Stimulated activated CD4-positive, alpha-beta T cell treated with anti-CD3 and anti-CD28 coated beads, Interleukin-12 subunit alpha, Interleukin-12 subunit beta, amount 100 ng/mL, for 24 hours (primary cell): Measurements from ENCODE around the gene PNPLA6.
A peak's percentile ranks its signal among the peaks of the same experiment; 100 is the strongest.
"Not testable (repeated sequence)": the region's sequence is repeated elsewhere in the genome, so short reads cannot be mapped to it uniquely, and the experiment has no call there.

ENCODE experiments used
- DNase-seq, 2 experiments: peaks; one replicate each; pipeline ENCODE4 v3.0.0-alpha.2; 2020; ENCODE audit warnings: low read depth in 2 of 2

The PNPLA6 gene

GRCh38 chr19:7554990-7555864 is 19.7 kb downstream of the PNPLA6 start:
- peak in 1 of 2 experiments; percentile 12 for DNase-seq

DNA sequence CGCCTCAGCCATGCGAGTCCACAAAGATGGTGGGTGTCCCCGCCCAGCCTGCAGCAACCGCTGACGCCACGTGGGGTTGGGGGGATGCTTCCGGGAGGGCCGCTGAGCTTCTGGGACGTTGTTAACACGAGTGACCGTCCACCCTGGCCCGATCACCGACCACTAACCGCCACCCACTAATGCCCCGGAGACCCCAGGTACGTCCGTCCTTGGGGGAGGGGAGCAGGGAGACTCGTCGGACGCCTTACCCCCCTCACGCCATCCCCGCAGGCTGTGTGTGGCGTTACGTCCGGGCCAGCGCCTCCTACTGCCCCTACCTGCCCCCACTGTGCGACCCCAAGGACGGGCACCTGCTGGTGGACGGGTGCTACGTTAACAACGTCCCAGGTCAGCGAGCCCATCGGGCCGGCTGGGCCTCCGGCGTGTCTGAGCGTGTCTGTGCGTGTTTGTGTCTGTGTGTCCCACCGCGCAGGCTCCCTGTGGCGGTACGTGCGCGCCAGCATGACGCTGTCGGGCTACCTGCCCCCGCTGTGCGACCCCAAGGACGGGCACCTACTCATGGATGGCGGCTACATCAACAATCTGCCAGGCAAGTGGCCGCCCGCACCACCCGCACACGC is 21.3 kb downstream of the PNPLA6 start:
- DNase-seq: no peak

GRCh38 chr19:7558667-7559066 is 23.1 kb downstream of the PNPLA6 start:
- no peak for DNase-seq

DNA sequence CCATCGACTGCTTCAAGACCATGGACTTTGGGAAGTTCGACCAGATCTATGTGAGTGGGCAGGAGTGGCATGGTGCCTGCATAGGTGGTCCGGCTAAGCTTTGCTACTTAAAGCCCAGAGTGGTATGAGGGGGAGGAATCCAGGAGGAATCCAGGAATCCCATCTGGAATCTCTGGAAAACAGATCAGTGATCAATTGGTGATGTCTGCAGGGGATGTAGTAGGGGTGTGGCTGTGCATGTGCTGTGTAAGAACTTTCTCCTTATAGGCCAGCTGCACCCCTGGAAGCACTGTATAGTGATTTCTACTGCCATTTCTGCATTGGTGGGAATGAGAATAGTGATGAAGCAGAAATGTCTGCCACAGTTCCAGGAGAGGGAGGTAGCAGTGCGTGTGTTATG is 23.6 kb downstream of the PNPLA6 start:
- no peak for DNase-seq

DNA sequence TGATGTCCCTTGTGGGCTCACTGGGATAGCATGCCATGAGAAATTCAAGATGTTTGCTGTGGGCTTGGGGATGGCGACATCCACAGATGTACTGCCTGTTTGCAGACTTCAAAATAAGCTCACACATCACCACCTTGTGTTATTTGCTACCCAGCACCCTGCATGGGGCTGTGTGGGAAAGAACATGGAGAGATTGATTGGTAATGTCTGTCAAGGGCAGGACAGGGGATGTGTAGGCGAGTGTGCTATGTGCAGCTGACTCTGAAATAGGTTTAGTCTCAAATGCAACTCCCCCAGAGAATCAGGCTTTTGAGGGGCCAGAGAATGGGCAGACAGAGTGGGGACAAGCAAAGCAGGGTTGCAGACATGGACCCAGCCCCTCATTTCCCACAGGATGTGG is 24.7 kb downstream of the PNPLA6 start:
- DNase-seq: no peak

DNA sequence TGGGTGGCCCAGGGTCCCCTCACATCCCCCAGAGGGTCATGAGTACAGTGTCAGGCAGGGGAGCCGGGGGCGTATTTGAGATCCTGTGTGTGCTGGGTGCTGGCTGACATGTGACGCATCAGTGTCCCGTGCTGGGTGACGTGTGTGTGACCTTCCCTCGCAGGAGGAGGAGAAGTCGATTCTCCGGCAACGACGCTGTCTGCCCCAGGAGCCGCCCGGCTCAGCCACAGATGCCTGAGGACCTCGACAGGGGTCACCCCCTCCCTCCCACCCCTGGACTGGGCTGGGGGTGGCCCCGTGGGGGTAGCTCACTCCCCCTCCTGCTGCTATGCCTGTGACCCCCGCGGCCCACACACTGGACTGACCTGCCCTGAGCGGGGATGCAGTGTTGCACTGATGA is 25.8 kb downstream of the PNPLA6 start:
- DNase-seq: no peak

GRCh38 chr19:7562646-7563393 is 27.3 kb downstream of the PNPLA6 start:
- no peak for DNase-seq

GRCh38 chr19:7564866-7565265 is 29.3 kb downstream of the PNPLA6 start:
- no peak for DNase-seq

GRCh38 chr19:7565332-7565731 is 29.8 kb downstream of the PNPLA6 start:
- no peak for DNase-seq

DNA sequence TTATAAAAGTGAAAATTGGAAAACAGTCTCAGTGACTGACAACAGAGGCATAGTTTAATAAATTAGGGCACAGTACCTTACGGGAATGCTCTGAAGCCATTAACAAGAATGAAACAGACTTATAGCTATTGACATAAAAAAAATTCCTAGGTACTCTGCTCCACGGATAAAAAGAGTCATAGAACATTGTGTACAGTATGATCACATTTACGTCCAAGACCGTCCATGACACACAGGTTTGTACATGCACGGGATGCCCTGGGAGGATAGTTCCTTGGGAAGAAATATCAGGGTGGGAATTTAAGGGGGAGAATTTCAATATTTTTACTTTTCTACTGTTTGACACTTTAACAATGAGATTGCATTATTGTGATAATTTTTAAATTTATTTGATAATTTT is 35.2 kb downstream of the PNPLA6 start:
- no peak for DNase-seq

DNA sequence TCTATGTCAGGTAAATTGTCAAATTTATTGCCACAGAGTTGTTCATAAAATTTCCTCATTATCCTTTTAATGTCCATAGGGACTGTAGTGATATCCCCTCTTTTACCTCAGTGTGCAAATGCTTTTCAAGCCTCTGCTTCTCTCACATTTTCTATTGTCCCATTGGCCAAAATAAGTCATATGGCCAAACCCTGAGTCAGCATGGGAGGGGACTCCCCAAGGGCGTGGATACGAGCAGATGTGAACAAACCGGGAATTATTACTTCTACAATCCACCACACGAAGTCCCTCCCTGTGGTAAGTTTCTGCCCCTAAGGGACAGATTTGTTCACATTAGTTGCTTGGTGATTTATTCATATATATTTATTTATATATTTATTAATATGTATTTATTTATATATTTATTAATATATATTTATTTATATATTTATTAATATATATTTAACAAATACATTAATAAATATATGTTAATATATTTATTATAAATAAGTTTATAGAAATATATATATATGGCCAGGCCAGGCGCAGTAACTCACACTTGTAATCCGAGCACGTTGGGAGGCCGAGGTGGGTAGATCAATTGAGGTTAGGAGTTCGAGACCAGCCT is 40.0 kb downstream of the PNPLA6 start:
- no peak for DNase-seq

- DNase-seq: not testable (repeated sequence)
These were observed 41.9 kb downstream of the PNPLA6 start for GRCh38 chr19:7577422-7577821.

- no peak for DNase-seq
These were observed 42.6 kb downstream of the PNPLA6 start for GRCh38 chr19:7578127-7578526.

DNA sequence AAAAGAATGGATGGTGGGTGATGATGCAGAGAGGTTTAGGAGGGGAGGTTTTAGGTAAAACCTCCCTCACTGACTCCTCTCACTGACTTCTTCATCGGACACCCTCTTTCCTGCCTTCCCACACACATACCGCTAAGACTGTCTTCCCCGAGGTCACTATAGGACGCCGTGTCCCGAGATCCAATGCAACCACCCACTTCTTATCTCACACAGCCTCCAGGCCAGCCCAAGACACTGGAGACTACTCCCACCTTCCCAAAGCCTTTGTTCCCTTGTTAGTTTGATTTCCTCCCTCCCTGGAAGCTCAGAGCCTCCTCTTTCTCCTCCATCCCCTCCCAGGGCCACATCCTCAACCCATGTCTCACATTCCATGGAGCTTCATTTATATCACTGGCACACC is 43.7 kb downstream of the PNPLA6 start:
- DNase-seq: no peak

DNA sequence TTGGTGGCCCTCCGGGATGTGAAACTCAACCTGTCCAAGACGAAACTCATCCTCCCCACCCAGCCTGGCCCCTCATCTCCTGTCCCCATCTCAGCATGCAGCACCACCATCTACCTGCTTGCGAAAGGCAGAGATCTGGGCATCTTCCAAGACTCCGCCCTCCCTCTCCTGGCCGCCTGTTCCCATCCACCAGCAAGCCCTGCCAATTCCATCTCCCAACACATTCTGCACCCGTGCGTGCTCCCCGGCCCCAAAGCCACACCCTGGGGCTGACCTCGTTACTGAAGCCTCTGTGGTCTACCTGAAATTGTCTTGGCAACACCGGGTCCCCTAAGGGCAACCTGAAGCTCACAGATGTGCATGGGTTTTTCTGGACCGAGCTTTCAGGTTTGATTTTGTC is 46.9 kb downstream of the PNPLA6 start:
- no peak for DNase-seq

DNA sequence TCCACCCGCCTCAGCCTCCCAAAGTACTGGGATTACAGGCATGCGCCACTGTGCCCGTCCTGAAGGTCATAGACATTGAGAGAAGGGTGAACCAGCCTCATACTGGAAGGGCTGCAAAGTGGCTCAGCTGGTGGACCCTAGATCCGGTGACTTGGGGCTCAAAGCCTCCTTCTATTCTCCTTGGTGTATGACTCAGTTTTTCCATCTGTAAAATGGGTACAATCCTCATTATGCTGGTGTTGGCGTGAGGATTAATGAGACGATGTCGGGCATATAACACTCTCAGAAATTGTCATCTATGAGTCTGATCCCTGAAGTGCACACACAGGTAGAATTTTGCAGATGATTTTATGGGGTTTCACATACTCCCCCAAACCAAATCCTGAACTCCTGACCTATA is 54.3 kb downstream of the PNPLA6 start:
- DNase-seq: no peak

DNA sequence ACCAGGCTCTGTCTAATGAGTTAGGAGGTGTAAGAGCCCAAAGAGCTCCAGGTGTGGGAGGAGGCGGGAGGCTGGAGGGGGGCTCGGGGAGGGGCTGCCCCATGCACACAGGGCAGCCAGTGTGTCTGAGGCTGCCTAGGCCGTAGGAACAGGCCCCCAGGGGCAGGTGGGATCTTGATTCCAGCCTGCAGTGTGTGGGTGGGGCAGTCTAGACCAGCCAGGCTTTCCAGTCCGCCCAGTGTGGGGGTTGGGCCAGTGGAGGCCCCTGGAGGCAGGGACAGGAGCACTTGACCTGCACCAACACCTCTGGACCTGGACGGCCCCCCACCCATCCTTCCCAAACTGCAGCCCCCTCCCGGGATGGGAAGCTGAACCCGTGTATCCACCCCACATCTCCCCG is 54.7 kb downstream of the PNPLA6 start:
- no peak for DNase-seq

- DNase-seq: peak in 1 of 2 experiments; percentile 18
These were observed 60.1 kb downstream of the PNPLA6 start, which contains the start of gene CAMSAP3 for GRCh38 chr19:7595466-7596133. Gene CAMSAP3 (plus strand): TSS chr19:7595863. CDS start chr19:7596003, 140 bp downstream.

DNA sequence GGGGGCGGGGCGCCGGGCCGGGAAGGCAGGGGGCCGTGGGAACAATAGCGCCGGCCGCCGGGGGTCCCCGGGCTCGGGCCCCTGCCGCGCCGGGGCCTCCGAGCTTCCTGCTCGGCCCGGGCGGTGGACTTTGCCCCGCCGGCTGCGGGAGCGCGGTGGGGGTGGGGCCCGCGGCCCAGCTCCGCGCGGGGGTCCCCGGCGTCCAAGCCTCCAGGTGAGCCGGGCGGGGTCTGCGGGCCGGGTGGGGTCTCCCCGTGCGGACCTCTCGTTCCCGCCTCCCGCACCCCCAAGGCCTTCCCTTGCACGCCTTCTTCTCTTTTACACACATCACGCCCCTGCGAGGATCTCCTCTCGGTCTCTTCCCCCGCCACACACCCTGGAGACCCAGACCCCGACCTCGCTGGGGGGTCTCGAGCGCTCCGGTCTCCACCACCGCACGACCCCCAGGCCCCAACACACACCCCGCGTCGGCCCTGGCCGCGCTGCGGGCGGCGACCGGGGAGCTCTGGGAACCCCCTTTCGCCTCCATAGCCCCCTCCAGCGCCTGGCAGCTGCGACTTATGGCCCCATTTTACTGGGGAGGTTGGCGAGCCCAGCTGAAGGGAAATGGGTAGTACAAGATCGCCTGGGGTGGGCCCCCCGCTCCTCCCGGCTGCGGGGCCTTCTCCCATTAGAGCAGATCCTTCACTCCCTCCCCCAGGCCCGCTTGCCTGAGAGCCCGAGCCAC is 60.9 kb downstream of the PNPLA6 start:
- no peak for DNase-seq

DNA sequence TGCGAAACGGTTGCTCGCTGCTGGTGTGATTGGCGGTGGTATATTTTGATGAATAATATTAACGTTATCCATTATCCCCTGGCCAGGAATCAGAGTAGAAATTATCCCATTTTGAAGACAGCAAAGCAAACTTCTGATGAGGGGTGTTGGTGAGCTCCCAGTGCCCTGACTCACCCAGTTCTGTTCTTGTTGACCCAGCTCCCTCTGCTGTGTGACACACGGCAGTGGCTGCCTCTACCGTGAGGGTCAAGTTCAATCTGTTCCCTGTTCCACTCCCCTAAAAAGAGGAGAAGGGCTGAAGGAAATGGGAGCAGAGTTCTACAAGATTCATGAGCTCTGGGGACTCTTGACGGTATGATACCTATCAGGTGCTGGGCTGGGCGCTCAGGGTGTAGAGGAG is 62.2 kb downstream of the PNPLA6 start:
- no peak for DNase-seq

DNA sequence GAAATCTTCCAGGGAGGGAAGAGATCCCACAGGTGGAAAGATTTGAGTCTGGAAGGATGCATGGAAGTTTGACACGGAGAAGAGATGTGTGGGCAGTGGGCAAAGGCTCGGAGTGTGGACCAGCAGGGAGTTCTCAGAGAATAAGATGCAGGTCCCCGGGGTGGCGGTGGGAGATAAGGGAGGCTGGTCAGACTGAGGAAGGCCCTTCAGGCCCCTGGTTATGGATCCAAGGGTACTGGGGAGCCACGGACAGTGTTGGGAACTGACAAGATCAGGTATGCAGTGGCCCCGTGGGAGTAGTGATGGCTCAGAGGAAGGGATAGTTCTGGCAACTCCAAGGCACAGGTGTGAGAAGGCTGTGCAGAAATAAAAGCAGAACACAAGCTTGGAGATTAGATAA is 62.7 kb downstream of the PNPLA6 start:
- DNase-seq: no peak
